K562 (cell line): ENCODE results near the gene AVPI1. TPM values are rescaled to one million over a fixed set of nuclear protein-coding genes. Genes with fewer than 3 reads are reported as not detected.

Source experiments
- C11orf30 ChIP-seq: fragments of 450-650 bp; IDR thresholded peaks from 2 replicates; pipeline ENCODE4 v1.6.1; 2016; ENCODE audit warnings: low read depth, mild to moderate bottlenecking
- CEBPG ChIP-seq, 3 experiments: fragments of 200-800 bp in 1 of 3; sonication (Bioruptor generic) in 1 of 3; sonication (generic) in 1 of 3; formaldehyde crosslinking in 1 of 3; IDR thresholded peaks in 2 of 3; conservative IDR thresholded peaks in 1 of 3; 2 replicates each; pipeline versions ENCODE4 v1.6.1 to v1.8.0; 2016 to 2022; ENCODE audit warnings: missing compliant biosample characterization in 2 of 3, missing genetic modification characterization in 2 of 3, mild to moderate bottlenecking in 1 of 3, missing genetic modification reagents in 1 of 3
- FOXK1 ChIP-seq: sonication (generic); formaldehyde crosslinking; IDR thresholded peaks from 2 replicates; pipeline ENCODE4 v1.8.0; 2022; ENCODE audit warnings: missing genetic modification reagents, mild to moderate bottlenecking, borderline replicate concordance
- GABPB1 ChIP-seq: sonication (generic); formaldehyde crosslinking; IDR thresholded peaks from 2 replicates; pipeline ENCODE4 v1.8.0; 2022; ENCODE audit warnings: mild to moderate bottlenecking, missing genetic modification reagents
- MAFG ChIP-seq: fragments of 450-650 bp; conservative IDR thresholded peaks from 2 replicates; pipeline ENCODE4 v1.6.1; 2016; ENCODE audit warnings: missing genetic modification characterization, missing compliant biosample characterization
- MEF2D ChIP-seq: conservative IDR thresholded peaks from 2 replicates; pipeline ENCODE4 v1.6.1; 2016; ENCODE audit warnings: low read depth, missing genetic modification characterization, missing compliant biosample characterization
- PTTG1 ChIP-seq: fragments of 450-650 bp; IDR thresholded peaks from 2 replicates; pipeline ENCODE4 v1.6.1; 2016; ENCODE audit warnings: low read depth, mild to moderate bottlenecking, missing genetic modification characterization, missing compliant biosample characterization
- TEAD1 ChIP-seq, 2 experiments: fragments of 450-650 bp in 1 of 2; sonication (generic) in 1 of 2; formaldehyde crosslinking; IDR thresholded peaks; 2 replicates each; pipeline versions ENCODE4 v1.4.0 to v1.8.0; 2020 to 2022; ENCODE audit warnings: mild to moderate bottlenecking in 2 of 2, missing genetic modification reagents in 1 of 2
- THAP12 ChIP-seq: fragments of 250-450 bp; sonication (Bioruptor Pico); IDR thresholded peaks from 2 replicates; pipeline ENCODE4 v1.9.0; 2021; ENCODE audit warnings: mild to moderate bottlenecking, inconsistent platforms
- YY1 ChIP-seq, 3 experiments: IDR thresholded peaks; 2 replicates each; pipeline ENCODE4 v1.6.1; 2011; ENCODE audit warnings: low read length in 2 of 3, mild to moderate bottlenecking in 2 of 3, moderate library complexity in 2 of 3, borderline replicate concordance in 1 of 3, control low read depth in 1 of 3, low read depth in 1 of 3; ENCODE audit not compliant: insufficient read depth in 3 of 3, insufficient replicate concordance in 2 of 3, control insufficient read depth in 1 of 3, insufficient read length in 1 of 3; ENCODE audit errors: extremely low read depth in 1 of 3
- ZNF197 ChIP-seq: fragments of 200-800 bp; sonication (Bioruptor generic); IDR thresholded peaks from 2 replicates; pipeline ENCODE4 v1.6.1; 2016; ENCODE audit warnings: low read depth, missing genetic modification characterization, missing compliant biosample characterization
- ZNF592 ChIP-seq: fragments of 450-650 bp; IDR thresholded peaks from 2 replicates; pipeline ENCODE4 v1.6.1; 2017; ENCODE audit warnings: antibody characterized with exemption, mild to moderate bottlenecking
- polyA plus RNA-seq, 8 experiments: library from polyadenylated mRNA; depleted of rRNA in 4 of 8; stranded (reverse) in 5 of 8; unstranded in 3 of 8; fragments of >200 nt; fragmentation: Nextera tagmentation in 2 of 8; fragmentation: Illumina TruSeq in 1 of 8; extraction: Ambion mirVana in 2 of 8; extraction: Trizol in 1 of 8; gene quantifications; 2 replicates each; pipeline versions ENCODE4 v1.2.1 to v1.2.3, GENCODE V29; 2011 to 2014; ENCODE audit warnings: inconsistent platforms in 1 of 8, missing spikeins in 1 of 8
- total RNA-seq, 7 experiments: library from RNA; depleted of rRNA in 6 of 7; stranded (reverse); fragments of >200 nt in 6 of 7; fragmentation: Illumina TruSeq in 2 of 7; extraction: Trizol in 2 of 7; gene quantifications; 2 replicates each; pipeline versions ENCODE4 v1.2.1 to v1.2.3, GENCODE V29; 2011 to 2021; ENCODE audit warnings: low replicate concordance in 1 of 7
- TF ChIP-seq, protein P1 (sequence below): fragments of 250-450 bp; sonication (Bioruptor Pico); IDR thresholded peaks from 2 replicates; pipeline ENCODE4 v1.8.0; 2022; ENCODE audit warnings: inconsistent platforms, mild to moderate bottlenecking, moderate library complexity, borderline replicate concordance

Gene AVPI1
- total and polyA plus RNA-seq, 9 of the 15 experiments (the other 6 are each of a cell fraction or from before 2014, with no cell fraction given), result 0.90 to 10.4 (median 7.4) TPM

DNA sequence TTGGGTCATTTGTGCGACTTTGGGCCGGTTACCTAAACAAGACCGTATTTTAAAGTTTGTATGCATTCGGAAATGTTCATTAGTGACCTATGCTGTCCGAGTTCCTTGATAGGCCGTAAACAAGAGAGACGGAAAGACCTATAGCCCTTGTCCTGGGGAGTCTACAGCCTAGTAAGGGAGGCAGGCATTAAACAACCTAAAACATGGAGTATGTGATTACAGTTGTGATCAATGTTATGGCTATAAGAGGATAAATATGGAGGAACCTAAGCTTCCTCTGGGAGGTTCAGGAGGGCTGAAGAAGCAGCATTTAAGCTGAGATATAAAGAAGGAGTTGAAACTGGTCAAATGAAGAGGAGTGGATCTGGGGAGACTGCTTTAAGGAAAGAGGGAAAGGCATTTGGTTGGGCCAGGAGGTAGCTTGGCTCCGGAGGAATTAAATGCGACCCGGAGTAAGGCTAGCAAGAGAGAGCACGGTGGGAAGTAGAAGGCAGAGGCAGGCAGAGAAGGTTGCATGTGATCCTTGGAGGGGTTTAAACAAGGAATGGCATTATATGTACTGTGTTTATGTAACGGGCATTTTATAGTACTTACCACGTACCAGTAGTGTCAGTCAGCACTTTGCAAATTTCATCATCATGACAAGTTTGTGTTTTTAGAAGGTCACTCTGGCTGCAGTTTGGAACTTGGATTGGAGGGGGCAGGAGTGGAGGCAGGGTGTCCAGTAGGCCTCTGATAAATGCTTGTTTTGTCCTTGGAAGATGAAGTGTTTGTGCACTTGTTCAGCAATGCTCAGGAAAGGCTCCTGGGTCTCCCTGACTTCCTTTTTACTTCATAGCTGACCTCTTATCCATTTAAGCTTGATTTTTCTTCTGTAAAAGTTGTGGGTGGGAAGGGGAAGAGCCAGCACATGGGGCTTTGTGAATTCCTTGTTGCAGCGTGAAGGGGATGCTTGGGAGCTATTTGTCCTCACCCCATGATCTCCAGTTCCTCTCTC lies 1.0 kb upstream of the AVPI1 start (continued):
- TF ChIP-seq ZNF592 (peak; percentile 37; the same call in 1 of the 2 replicates), FOXK1 (CRISPR knock-in tag) (0 out of 2 replicates have a peak, but pooled peaks have one; percentile 7), GABPB1 (CRISPR knock-in tag) (no peak), MAFG (0 out of 2 replicates have a peak, but pooled peaks have one; percentile 25), MEF2D (tag) (0 out of 2 replicates have a peak, but pooled peaks have one; percentile 34), THAP12 (no peak), PTTG1 (0 out of 2 replicates have a peak, but pooled peaks have one; percentile 50), C11orf30 (peak; percentile 51; the same call in 1 of the 2 replicates), YY1 (IDR thresholded peaks at IDR 0.05; ENCODE audit: borderline replicate concordance in 1 of 3, control insufficient read depth in 1 of 3, extremely low read depth in 1 of 3, insufficient read depth in 3 of 3, insufficient read length in 1 of 3, insufficient replicate concordance in 2 of 3, low read depth in 1 of 3, low read length in 2 of 3) (no peak), ZNF197 (CRISPR knock-in tag) (peak; percentile 87), TEAD1 (CRISPR knock-in tag; IDR thresholded peaks at IDR 0.05) (no peak), CEBPG (CRISPR knock-in tag; IDR thresholded peaks at IDR 0.05) (0 out of 2 replicates have a peak, but pooled peaks have one; percentile 22), CEBPG (tag; conservative IDR thresholded peaks at IDR 0.05 in 1 of 2, IDR thresholded peaks at IDR 0.05 in 1 of 2) (peak in 1 of 2 experiments; percentile 71; a peak in 2 of 4 replicates)
- TF ChIP-seq, protein P1, sequence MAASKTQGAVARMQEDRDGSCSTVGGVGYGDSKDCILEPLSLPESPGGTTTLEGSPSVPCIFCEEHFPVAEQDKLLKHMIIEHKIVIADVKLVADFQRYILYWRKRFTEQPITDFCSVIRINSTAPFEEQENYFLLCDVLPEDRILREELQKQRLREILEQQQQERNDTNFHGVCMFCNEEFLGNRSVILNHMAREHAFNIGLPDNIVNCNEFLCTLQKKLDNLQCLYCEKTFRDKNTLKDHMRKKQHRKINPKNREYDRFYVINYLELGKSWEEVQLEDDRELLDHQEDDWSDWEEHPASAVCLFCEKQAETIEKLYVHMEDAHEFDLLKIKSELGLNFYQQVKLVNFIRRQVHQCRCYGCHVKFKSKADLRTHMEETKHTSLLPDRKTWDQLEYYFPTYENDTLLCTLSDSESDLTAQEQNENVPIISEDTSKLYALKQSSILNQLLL (CRISPR knock-in tag), result no peak
